Osteocyte (in vitro differentiated cells): ENCODE measurements around the gene TBC1D9. TPM values are rescaled to one million over a fixed set of nuclear protein-coding genes. Genes with fewer than 3 reads are reported as not detected.

Source experiments
- DNase-seq: peaks from one replicate; pipeline ENCODE4 v3.0.0; 2021; ENCODE audit warnings: mixed read lengths; ENCODE audit not compliant: unreplicated experiment; ENCODE audit errors: extremely low spot score
- H3K27ac Mint-ChIP-seq: one replicate; pipeline ENCODE4 v1.8.0; 2021; ENCODE audit warnings: mild to moderate bottlenecking, mixed read lengths; ENCODE audit not compliant: unreplicated experiment
- H3K27me3 Mint-ChIP-seq: one replicate; pipeline ENCODE4 v1.8.0; 2021; ENCODE audit warnings: mixed read lengths; ENCODE audit not compliant: unreplicated experiment
- H3K36me3 Mint-ChIP-seq: one replicate; pipeline ENCODE4 v1.8.0; 2021; ENCODE audit warnings: mixed read lengths; ENCODE audit not compliant: unreplicated experiment
- H3K4me1 Mint-ChIP-seq: one replicate; pipeline ENCODE4 v1.8.0; 2021; ENCODE audit warnings: mixed read lengths; ENCODE audit not compliant: unreplicated experiment
- H3K4me3 Mint-ChIP-seq: one replicate; pipeline ENCODE4 v1.8.0; 2021; ENCODE audit warnings: mild to moderate bottlenecking, moderate library complexity, mixed read lengths; ENCODE audit not compliant: unreplicated experiment
- H3K9me3 Mint-ChIP-seq: one replicate; pipeline ENCODE4 v1.8.0; 2021; ENCODE audit warnings: mixed read lengths; ENCODE audit not compliant: unreplicated experiment
- CTCF ChIP-seq: fragments of 200-600 bp; sonication (generic); IDR thresholded peaks from 2 replicates; pipeline ENCODE4 v1.5.0; 2021; ENCODE audit warnings: antibody characterized with exemption, mild to moderate bottlenecking, moderate library complexity
- total RNA-seq: library from RNA; stranded (reverse); gene quantifications from 2 replicates; pipeline ENCODE4 v1.2.1, GENCODE V29; 2021

TBC1D9 gene
- total RNA-seq, 1 donor from 2014 or later, result 38.8 TPM

DNA sequence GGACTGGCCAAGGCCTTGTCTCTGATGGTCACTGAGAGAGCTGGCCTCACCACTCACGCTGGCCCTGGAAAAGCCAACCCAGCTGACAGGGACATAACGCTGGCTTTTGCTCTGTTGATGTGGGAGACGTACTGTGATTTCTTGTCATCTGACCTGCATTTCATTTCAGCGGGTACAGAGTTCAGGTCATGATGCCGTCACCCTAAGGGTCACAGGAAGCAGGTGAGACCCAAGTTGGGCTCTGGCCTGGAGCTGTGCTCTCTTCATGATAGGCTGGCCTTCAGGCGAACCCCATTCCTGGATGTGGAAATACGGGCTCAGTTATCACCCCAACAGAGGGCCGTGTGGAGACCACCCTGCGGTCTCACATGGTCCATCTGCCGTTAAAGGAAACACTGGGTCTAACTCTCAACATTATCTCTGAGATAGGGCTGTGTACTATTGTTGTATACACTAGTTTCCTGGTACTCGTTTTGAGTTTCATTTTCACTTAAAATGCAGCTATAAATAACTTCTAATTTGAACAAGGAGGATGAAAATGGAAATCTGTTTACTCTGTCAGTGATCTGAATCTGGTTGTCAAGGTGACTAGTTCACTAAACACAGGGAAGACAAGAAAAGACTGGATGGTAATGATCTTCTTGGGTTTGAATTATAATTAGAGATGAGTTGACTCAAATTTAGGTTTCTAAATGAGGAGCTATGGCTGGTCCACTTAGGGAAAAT lies 89.1 kb downstream of the TBC1D9 start:
- DNase-seq, result no peak
- no peak overlapping the region for H3K27ac Mint-ChIP-seq
- peaks cover 54% of the 10 kb centered on the region for H3K36me3 Mint-ChIP-seq
- H3K9me3 Mint-ChIP-seq, result no peaks in the 10 kb centered on the region
- no peak overlapping the region for H3K4me3 Mint-ChIP-seq
- TF ChIP-seq CTCF, result no peak
- no peaks in the 10 kb centered on the region for H3K4me1 Mint-ChIP-seq
- no peaks in the 10 kb centered on the region for H3K27me3 Mint-ChIP-seq

GRCh38 chr4:140662082-140662869 lies 93.9 kb downstream of the TBC1D9 start:
- no peaks in the 10 kb centered on the region for H3K9me3 Mint-ChIP-seq
- TF ChIP-seq CTCF, result no peak
- DNase-seq, result no peak
- no peak overlapping the region for H3K4me3 Mint-ChIP-seq
- H3K27ac Mint-ChIP-seq, result no peak overlapping the region
- H3K27me3 Mint-ChIP-seq, result no peaks in the 10 kb centered on the region
- peaks cover 50% of the 10 kb centered on the region for H3K36me3 Mint-ChIP-seq
- H3K4me1 Mint-ChIP-seq, result no peaks in the 10 kb centered on the region

GRCh38 chr4:140661550-140661949 lies 94.6 kb downstream of the TBC1D9 start:
- Mint-ChIP-seq H3K9me3 (no peaks in the 10 kb centered on the region), H3K4me3 (no peak overlapping the region), H3K27ac (no peak overlapping the region), H3K4me1 (no peaks in the 10 kb centered on the region), H3K27me3 (no peaks in the 10 kb centered on the region), H3K36me3 (peaks cover 53% of the 10 kb centered on the region)
- DNase-seq, result no peak
- no peak for TF ChIP-seq CTCF

DNA sequence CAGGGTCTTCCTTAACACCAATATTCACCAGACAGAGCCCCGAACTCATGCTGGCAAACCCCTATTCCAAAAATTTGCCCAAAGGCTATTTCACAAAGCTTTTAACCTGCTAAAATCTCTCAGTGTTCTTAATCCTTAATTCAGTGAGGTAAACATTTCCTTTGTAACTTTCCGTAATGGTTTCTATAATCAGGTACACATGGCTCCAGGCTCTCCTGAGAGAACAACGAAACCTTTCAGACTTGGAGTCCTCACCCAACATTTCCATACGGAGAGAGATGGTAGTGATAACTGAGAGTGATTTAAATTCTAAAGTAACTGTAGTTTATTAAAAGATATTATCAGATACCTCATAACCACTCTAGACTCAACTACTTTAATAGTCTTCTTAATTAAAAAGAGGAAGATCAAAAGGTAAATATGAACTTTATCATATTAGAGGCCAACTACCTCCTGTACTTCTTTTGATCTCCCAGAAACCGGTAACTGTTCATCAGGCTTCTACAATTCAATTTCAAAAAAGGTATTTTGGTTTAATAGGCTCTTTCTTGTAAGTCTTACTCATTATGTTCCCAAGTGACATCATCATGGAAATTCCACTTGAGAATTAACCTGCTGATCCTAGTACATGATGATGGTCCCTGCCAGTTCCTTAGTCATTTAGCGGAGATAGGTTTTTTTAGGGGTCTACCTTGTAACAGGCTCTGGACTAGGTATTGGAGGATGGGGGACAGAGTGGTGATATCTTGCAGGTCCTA lies 96.1 kb downstream of the TBC1D9 start:
- Mint-ChIP-seq H3K36me3 (peaks cover 57% of the 10 kb centered on the region), H3K4me3 (no peak overlapping the region), H3K4me1 (no peaks in the 10 kb centered on the region), H3K27ac (no peak overlapping the region), H3K27me3 (no peaks in the 10 kb centered on the region), H3K9me3 (no peaks in the 10 kb centered on the region)
- no peak for DNase-seq
- no peak for TF ChIP-seq CTCF

GRCh38 chr4:140654495-140654814 lies 101.7 kb downstream of the TBC1D9 start:
- H3K9me3 Mint-ChIP-seq, result no peaks in the 10 kb centered on the region
- no peaks in the 10 kb centered on the region for H3K27me3 Mint-ChIP-seq
- DNase-seq, result no peak
- H3K27ac Mint-ChIP-seq, result peak overlapping the region; percentile 87
- TF ChIP-seq CTCF, result no peak
- H3K4me1 Mint-ChIP-seq, result peaks cover 19% of the 10 kb centered on the region
- H3K36me3 Mint-ChIP-seq, result peaks cover 48% of the 10 kb centered on the region
- no peak overlapping the region for H3K4me3 Mint-ChIP-seq
